Measurements from ENCODE around the gene RITA1. TPM values are rescaled to one million over a fixed set of nuclear protein-coding genes. Genes with fewer than 3 reads are reported as not detected.

RITA1 gene
- total RNA-seq, 6 experiments from 2014 or later, result 11.1 to 33.0 (median 22.3) TPM

- Histone ChIP-seq H3K36me3 (no peaks in the 10 kb centered on the region), H3K4me1 (peaks cover 0 to 19% (median 0%) of the 10 kb centered on the region in 4 donors), H3K27me3 (no peaks in the 10 kb centered on the region), H3K4me3 (no peak overlapping the region), H3K27ac (peak overlapping the region in 2 of 3 donors; percentile 31 to 49), H3K9me3 (no peaks in the 10 kb centered on the region)
- 50% methylated on average over 8 of the region's 10 CpGs for WGBS (ENCODE audit: insufficient coverage, low coverage, low lambda C conversion rate, missing lambda C conversion rate)
- no peak for TF ChIP-seq POLR2A (IDR thresholded peaks at IDR 0.05)
- no peak for TF ChIP-seq CTCF (IDR thresholded peaks at IDR 0.05)
- intact Hi-C loops (cut with DNase I), result no loop called here
- DNase-seq (no peak), ATAC-seq (peak; percentile 49 to 74 (median 58))
These were observed 22.8 kb downstream of the RITA1 start for GRCh38 chr12:113208041-113208934.

- ATAC-seq (no peak), DNase-seq (no peak)
- Histone ChIP-seq H3K27ac (no peak overlapping the region), H3K27me3 (no peaks in the 10 kb centered on the region), H3K36me3 (no peaks in the 10 kb centered on the region), H3K9me3 (no peaks in the 10 kb centered on the region), H3K4me1 (peaks cover 0 to 12% (median 0%) of the 10 kb centered on the region in 4 donors), H3K4me3 (no peak overlapping the region)
- intact Hi-C loops (cut with DNase I), result no loop called here
- no peak for TF ChIP-seq CTCF (IDR thresholded peaks at IDR 0.05)
- no peak for TF ChIP-seq POLR2A (IDR thresholded peaks at IDR 0.05)
- WGBS (ENCODE audit: insufficient coverage, low coverage, low lambda C conversion rate, missing lambda C conversion rate), result 85% methylated on average over 6 of the region's 6 CpGs
These were observed 25.6 kb downstream of the RITA1 start for GRCh38 chr12:113211160-113211559.

GRCh38 chr12:113214895-113215400, 29.4 kb downstream of the RITA1 start:
- no peak overlapping the region for H3K4me3 ChIP-seq
- no peak overlapping the region for H3K27ac ChIP-seq
- no peaks in the 10 kb centered on the region for H3K4me1 ChIP-seq
- H3K9me3 ChIP-seq, result no peaks in the 10 kb centered on the region
- no peaks in the 10 kb centered on the region for H3K36me3 ChIP-seq
- DNase-seq (no peak), ATAC-seq (peak; percentile 56 to 89 (median 70))
- no peaks in the 10 kb centered on the region for H3K27me3 ChIP-seq
- 29% methylated on average over 5 of the region's 5 CpGs for WGBS (ENCODE audit: insufficient coverage, low coverage, low lambda C conversion rate, missing lambda C conversion rate)
- intact Hi-C loops (cut with DNase I), result no loop called here
- TF ChIP-seq POLR2A (IDR thresholded peaks at IDR 0.05) (no peak), CTCF (IDR thresholded peaks at IDR 0.05) (peak in 1 of 4 donors; percentile 20)

- Histone ChIP-seq H3K4me1 (peaks cover 0 to 6% (median 0%) of the 10 kb centered on the region in 4 donors), H3K9me3 (no peaks in the 10 kb centered on the region), H3K27ac (no peak overlapping the region), H3K4me3 (no peak overlapping the region), H3K36me3 (no peaks in the 10 kb centered on the region), H3K27me3 (no peaks in the 10 kb centered on the region)
- DNase-seq, result no peak
- 69% methylated on average over 2 of the region's 2 CpGs for WGBS (ENCODE audit: insufficient coverage, low coverage, low lambda C conversion rate, missing lambda C conversion rate)
- ATAC-seq, result no peak
- intact Hi-C loops (cut with DNase I), result no loop called here
- TF ChIP-seq CTCF (IDR thresholded peaks at IDR 0.05), result no peak
- no peak for TF ChIP-seq POLR2A (IDR thresholded peaks at IDR 0.05)
These were observed 30.5 kb downstream of the RITA1 start for GRCh38 chr12:113216027-113216426.

Data from right lobe of liver (tissue), 6 donors.